ENCODE measurements around the gene ZYG11B. TPM values are rescaled to one million over a fixed set of nuclear protein-coding genes. Genes with fewer than 3 reads are reported as not detected.

Gene ZYG11B
- 16.5 and 25.6 TPM in 2 replicates for total RNA-seq (ENCODE audit: low replicate concordance)

GRCh38 chr1:52726265-52727113 lies at the start of gene ZYG11B:
ZYG11B (plus strand) TSS chr1:52726453; CDS start chr1:52726654, 201 bp downstream.

DNA sequence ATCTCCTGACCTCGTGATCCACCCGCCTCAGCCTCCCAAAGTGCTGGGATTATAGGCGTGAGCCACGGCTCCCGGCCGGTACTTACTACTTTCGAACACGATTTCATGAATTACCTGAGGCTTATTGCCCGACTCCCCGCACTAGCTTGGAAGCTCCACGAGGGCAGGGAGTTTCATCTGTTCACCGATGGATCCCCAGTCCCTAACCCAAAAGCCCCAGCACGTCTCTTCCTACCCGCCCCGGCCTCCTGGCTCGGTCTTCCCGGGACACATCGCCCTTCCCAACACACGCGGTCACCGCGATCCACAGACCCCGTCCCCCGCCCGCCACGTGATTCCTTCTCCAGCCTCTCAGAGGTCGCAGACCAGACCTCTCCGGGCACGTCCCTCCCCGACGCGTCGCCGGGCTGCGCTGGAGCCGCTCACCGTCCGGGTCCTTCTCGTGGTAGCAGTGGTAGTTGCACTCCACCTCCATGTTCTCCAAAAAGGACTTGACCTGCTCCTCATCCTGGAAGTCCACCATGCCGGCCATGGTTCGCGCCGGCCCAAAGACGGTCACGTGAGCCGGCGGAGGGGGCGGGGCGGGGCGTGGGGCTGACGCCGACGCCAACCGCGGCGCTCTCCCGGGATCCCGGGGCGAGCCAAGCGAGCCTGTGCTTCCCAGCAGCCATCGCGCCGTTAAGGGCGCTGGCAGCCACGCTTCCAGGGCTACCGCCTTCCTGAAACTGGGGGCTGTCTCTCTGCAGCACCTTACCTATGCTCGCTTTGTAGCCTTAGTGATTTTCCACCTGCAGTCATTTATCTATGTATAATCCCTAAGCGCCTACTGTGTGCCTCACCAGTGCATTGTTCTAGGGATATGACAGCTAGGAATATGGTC lies 28.2 kb upstream of the ZYG11B start, which contains the start of gene COA7:
Gene COA7 (minus strand): TSS at position 553 of the 880 bp plus-strand sequence. CDS start 21 bp downstream, at position 532.

GRCh38 chr1:52842643-52843310 lies 116.5 kb downstream of the ZYG11B start, which contains the start of gene ZYG11A:
ZYG11A (plus strand) TSS chr1:52842760; CDS start chr1:52842884, 124 bp downstream.

Other genes starting within 250 kb of the ZYG11B start
- gene TUT4, start 173.4 kb upstream of the ZYG11B start, total RNA-seq (ENCODE audit: low replicate concordance) = 14.3 and 15.9 TPM in 2 replicates
- 12.8 and 18.9 TPM in 2 replicates for gene GPX7, start 124.1 kb upstream of the ZYG11B start, total RNA-seq (ENCODE audit: low replicate concordance)
- gene SHISAL2A, start 93.3 kb upstream of the ZYG11B start, total RNA-seq (ENCODE audit: low replicate concordance) = not detected in 2 replicates
- 7.8 and 9.5 TPM in 2 replicates for gene COA7, start 28.1 kb upstream of the ZYG11B start, total RNA-seq (ENCODE audit: low replicate concordance)
- 0.15 and 0.23 TPM in 2 replicates for gene ZYG11A, start 116.3 kb downstream of the ZYG11B start, total RNA-seq (ENCODE audit: low replicate concordance)
- 18.9 and 39.8 TPM in 2 replicates for gene ECHDC2, start 195.3 kb downstream of the ZYG11B start, total RNA-seq (ENCODE audit: low replicate concordance)
- 134 and 150 TPM in 2 replicates for gene SCP2, start 200.8 kb downstream of the ZYG11B start, total RNA-seq (ENCODE audit: low replicate concordance)